NCI-H2196 treated with DMSO at 0.1 percent for 48 hours (cell line): ENCODE measurements around the gene CARMIL3.
"Not testable (repeated sequence)": the region's sequence is repeated elsewhere in the genome, so short reads cannot be mapped to it uniquely, and the experiment has no call there.

ENCODE experiments used
- DNase-seq: peaks from one replicate; lab custom pipeline; 2025; ENCODE audit not compliant: unreplicated experiment; lab: John Stamatoyannopoulos, UW

The CARMIL3 gene

GRCh38 chr14:24051789-24052655, at the start of gene CARMIL3:
Gene CARMIL3, plus strand, starts transcription at chr14:24052009. Its CDS starts 145 bp downstream, at chr14:24052154.
- DNase-seq, result peak; percentile 44

- DNase-seq, result not testable (repeated sequence)
These were observed 45.4 kb upstream of the CARMIL3 start for GRCh38 chr14:24006471-24006816.

DNA sequence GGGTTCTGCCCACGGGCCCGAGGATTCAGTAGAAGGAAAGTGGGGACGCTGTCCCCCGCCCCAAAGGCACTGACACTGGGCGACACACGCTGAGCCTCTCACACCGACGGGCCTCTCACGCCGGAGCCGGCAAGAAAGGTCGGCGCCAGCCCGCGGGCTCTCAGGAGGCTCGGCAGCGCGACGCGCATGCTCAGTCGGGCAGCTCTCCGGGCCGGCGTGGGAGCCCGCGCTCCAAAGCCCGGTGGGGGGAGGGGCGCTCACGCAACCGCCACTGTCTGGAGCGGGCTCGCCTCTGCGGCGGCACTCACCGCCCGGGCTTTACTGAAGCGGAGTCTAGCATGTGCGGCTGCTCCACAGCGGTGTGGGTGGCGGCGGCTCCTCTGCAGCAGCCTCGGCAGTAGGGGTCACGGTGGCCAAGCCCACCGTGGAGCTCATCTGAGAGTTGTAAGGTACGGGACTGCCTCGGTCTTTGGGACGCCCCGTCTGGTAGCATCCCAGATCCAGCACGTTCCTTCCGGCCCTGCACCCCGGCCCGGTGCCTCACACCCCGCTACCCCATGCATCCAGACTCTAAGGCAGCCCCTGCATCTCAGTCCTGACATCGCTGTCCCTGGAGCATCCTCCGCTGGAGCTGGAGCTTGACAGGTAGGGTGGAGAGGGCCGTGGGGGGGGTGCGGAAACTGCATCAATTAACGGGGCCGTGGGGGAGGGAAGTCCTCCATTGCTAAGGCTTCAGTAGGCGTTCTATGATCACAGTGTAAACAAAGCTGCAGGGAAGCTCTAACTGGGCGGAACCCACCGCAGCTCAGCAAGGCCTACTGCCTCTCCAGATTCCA, 44.8 kb upstream of the CARMIL3 start:
- DNase-seq, result not testable (repeated sequence)

DNA sequence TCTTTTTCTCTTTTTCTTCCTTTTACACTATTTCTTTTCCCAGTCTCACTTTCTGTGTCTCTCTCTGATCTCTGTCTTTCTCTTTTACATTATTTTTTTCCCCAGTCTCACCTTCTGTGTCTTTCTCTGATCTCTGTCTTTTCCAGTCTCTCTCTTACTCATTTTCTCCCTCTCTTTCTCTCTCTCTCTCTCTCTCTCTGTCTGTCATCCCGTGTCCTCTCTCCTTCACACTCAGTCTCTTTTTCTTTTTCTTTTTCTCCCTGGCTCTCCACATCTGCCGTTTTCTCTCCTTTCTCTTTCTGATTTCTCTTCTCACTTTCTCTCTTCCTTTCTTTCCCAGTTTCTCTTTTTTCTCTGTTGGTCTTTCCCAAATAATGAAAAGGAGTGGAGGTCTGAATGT, 40.8 kb upstream of the CARMIL3 start:
- no peak for DNase-seq

- not testable (repeated sequence) for DNase-seq
These were observed 39.0 kb upstream of the CARMIL3 start for GRCh38 chr14:24012726-24013273.

GRCh38 chr14:24013654-24014514, 37.9 kb upstream of the CARMIL3 start:
- peak; percentile 56 for DNase-seq

GRCh38 chr14:24015745-24016144, 36.1 kb upstream of the CARMIL3 start:
- not testable (repeated sequence) for DNase-seq

GRCh38 chr14:24018978-24019377, 32.8 kb upstream of the CARMIL3 start:
- DNase-seq, result not testable (repeated sequence)

GRCh38 chr14:24019944-24020343, 31.9 kb upstream of the CARMIL3 start:
- not testable (repeated sequence) for DNase-seq

GRCh38 chr14:24020520-24020919, 31.3 kb upstream of the CARMIL3 start:
- DNase-seq, result not testable (repeated sequence)

DNA sequence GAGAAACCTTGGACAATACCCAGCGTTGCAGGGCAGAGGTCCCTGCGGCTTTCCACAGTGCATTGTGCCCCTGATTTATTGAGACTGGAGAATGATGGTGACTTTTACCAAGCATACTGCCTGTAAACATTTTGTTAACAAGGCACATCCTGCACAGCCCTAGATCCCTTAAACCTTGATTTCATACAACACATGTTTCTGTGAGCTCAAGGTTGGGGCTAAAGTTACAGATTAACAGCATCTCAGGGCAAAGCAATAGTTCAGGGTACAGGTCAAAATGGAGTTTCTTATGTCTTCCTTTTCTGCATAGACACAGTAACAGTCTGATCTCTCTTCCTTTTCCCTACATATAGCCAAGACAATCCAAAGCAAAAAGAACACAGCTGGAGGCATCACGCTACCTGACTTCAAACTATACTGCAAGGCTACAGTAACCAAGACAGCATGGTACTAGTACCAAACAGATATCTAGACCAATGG, 26.8 kb upstream of the CARMIL3 start:
- DNase-seq, result not testable (repeated sequence)

DNA sequence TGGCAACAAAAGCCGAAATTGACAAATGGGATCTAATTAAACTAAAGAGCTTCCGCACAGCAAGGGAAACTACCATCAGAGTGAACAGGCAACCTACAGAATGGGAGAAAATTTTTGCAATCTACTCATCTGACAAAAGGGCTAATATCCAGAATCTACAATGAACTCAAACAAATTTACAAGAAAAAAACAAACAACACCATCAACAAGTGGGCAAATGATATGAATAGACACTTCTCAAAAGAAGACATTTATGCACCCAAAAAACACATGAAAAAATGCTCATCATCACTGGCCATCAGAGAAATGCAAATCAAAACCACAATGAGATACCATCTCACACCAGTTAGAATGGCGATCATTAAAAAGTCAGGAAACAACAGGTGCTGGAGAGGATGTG, 22.1 kb upstream of the CARMIL3 start:
- DNase-seq, result not testable (repeated sequence)

DNA sequence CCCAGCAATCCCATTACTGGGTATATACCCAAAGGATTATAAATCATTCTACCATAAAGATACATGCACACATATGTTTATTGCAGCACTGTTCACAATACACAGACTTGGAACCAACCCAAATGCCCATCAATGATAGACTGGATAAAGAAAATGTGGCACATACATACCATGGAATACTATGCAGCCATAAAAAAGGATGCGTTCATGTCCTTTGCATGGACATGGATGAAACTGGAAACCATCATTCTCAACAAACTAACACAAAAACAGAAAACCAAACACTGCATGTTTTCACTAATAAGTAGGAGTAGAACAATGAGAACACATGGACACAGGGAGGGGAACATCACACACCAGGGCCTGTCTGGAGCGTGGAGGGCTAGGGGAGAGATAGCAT, 20.5 kb upstream of the CARMIL3 start:
- DNase-seq, result not testable (repeated sequence)

GRCh38 chr14:24032727-24033418, 18.9 kb upstream of the CARMIL3 start:
- DNase-seq, result no peak

GRCh38 chr14:24035769-24036168, 16.0 kb upstream of the CARMIL3 start:
- not testable (repeated sequence) for DNase-seq

DNA sequence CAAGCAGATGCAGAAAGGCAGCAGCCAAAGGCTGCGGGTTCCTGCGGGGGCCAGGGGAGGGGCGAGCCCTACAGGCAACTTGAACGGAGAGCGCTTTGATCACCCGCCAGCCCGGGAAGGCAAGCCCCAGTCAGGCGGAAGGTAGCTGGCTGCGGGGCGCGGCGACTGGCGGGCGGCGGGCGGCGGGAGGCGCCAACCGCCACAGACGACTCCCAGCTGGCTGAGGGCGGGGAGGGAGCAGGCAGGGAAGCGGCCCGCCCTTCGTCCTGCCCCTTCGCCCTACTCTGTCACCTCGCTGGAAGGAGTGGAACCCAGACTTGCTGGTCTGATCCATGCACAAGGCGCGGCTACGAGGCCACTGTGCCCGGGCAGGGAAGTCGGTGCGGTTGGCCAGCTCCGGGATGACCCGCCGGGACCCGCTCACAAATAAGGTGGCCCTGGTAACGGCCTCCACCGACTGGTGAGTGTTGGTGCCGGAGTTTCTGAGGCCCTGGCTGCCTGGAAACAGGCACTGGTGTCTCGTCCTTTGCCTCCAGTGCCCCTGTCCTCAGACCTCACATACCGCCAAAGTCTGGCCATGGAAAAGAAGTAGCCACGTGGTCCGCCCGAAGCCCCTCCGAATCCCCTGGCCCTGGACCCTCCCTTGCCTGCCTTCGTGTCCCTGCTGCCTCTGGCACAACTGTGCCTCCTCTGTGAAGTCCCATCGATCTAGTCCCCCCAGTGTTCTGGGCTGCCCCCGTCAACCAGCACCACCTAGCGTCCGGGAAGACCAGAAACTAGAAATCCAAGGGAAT, 15.4 kb upstream of the CARMIL3 start:
- DNase-seq, result peak; percentile 65

DNA sequence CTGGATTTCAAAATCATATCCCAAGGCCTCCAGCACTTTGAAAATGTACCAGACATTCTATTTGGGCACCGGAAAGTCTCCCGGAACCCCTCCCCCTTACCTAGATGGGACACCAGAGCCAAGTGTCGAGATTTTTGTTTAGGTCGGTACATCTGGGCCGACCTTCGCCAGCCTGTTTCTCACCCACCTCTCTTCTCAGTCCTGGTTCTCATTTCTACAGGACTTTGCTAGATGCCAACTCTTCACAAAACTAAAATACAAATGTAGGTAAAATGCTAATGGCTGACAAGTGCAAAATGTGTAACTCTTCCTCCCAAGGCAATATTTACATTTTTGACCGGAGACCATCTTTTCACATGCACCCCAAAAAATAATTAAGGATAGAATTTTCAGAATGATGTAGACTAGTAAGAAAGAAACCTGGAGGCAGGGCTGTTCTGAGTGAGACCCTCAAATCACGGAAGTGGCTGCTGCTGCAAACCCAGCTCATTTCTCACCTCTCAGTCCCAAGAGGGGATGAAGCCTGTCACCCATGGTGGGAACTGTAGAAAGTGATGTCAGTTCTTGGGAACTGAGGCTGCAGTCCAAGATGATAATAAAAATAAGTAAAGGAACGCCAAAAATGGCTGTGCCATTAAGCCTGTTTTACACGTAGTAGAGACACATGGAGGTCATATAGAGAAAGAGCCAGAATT, 14.7 kb upstream of the CARMIL3 start:
- not testable (repeated sequence) for DNase-seq

- no peak for DNase-seq
These were observed 14.2 kb upstream of the CARMIL3 start for GRCh38 chr14:24037658-24038037.

DNA sequence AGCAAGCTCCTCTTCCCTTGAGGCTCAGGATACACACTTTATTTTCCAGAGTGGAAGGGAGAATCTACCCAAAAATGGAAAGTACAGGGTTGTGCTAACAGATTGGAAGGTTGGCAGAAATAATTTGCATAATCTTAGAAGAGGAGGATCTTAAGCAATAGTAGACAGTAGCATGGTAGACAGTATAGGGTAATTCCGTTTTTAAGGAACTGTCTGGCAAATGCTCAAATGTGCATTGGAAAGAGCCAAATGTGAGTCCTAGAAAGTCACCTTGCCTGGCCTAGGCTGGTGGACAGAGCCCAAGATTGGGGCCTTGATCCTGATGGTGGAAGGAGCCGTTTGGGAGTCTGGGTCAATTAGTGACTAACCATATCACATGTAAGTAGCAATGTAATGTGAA, 13.1 kb upstream of the CARMIL3 start:
- DNase-seq, result no peak
